Measurements from ENCODE around the gene TEX9.

- TF ChIP-seq, protein P1, sequence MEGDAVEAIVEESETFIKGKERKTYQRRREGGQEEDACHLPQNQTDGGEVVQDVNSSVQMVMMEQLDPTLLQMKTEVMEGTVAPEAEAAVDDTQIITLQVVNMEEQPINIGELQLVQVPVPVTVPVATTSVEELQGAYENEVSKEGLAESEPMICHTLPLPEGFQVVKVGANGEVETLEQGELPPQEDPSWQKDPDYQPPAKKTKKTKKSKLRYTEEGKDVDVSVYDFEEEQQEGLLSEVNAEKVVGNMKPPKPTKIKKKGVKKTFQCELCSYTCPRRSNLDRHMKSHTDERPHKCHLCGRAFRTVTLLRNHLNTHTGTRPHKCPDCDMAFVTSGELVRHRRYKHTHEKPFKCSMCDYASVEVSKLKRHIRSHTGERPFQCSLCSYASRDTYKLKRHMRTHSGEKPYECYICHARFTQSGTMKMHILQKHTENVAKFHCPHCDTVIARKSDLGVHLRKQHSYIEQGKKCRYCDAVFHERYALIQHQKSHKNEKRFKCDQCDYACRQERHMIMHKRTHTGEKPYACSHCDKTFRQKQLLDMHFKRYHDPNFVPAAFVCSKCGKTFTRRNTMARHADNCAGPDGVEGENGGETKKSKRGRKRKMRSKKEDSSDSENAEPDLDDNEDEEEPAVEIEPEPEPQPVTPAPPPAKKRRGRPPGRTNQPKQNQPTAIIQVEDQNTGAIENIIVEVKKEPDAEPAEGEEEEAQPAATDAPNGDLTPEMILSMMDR (IDR thresholded peaks at IDR 0.05) = no peak
- no peak for TF ChIP-seq POLR2A (IDR thresholded peaks at IDR 0.05)
Observed at GRCh38 chr15:56425976-56426375, 60.8 kb downstream of the TEX9 start.

All from esophagus squamous epithelium (tissue), 4 donors.